OCI-LY1 (cell line): Measurements from ENCODE around the gene KRTAP22-2.

Experiments
- H2AFZ ChIP-seq: fragments of 200-600 bp; sonication (generic), shearing (Covaris generic); 2 replicates; pipeline ENCODE4 v1.6.0; 2014; ENCODE audit warnings: antibody characterized with exemption, mild to moderate bottlenecking, low read length
- H3F3A ChIP-seq: fragments of 200-600 bp; sonication (generic), shearing (Covaris generic); 2 replicates; pipeline ENCODE4 v1.6.0; 2014; ENCODE audit warnings: mild to moderate bottlenecking, antibody characterized with exemption, low read length, moderate library complexity; ENCODE audit not compliant: insufficient read depth
- H3K27ac ChIP-seq: fragments of 200-600 bp; sonication (generic); 2 replicates; pipeline ENCODE4 v1.5.1; 2014; ENCODE audit warnings: low read length, mixed run types, mild to moderate bottlenecking, low read depth; ENCODE audit not compliant: poor library complexity, severe bottlenecking
- H3K27me3 ChIP-seq: fragments of 200-600 bp; sonication (generic); 2 replicates; pipeline ENCODE4 v1.6.0; 2014; ENCODE audit warnings: antibody characterized with exemption, mild to moderate bottlenecking, low read length, moderate library complexity; ENCODE audit not compliant: insufficient read depth
- H3K36me3 ChIP-seq: fragments of 200-600 bp; sonication (generic); 2 replicates; pipeline ENCODE4 v1.6.1; 2014; ENCODE audit warnings: mild to moderate bottlenecking, antibody characterized with exemption, low read length, moderate library complexity, mixed read lengths; ENCODE audit not compliant: insufficient read depth
- H3K4me1 ChIP-seq: fragments of 200-600 bp; sonication (generic); 2 replicates; pipeline ENCODE4 v1.5.1; 2014; ENCODE audit warnings: mild to moderate bottlenecking, low read length, moderate library complexity; ENCODE audit not compliant: insufficient read depth, severe bottlenecking
- H3K4me2 ChIP-seq: fragments of 200-600 bp; sonication (generic), shearing (Covaris generic); 2 replicates; pipeline ENCODE4 v1.6.1; 2014; ENCODE audit warnings: low read length
- H3K4me3 ChIP-seq: fragments of 200-600 bp; sonication (generic); 2 replicates; pipeline ENCODE4 v1.5.1; 2014; ENCODE audit warnings: low read length, low read depth, mild to moderate bottlenecking, mixed read lengths; ENCODE audit not compliant: poor library complexity, severe bottlenecking
- H3K79me2 ChIP-seq: fragments of 200-600 bp; shearing (Covaris generic); 2 replicates; pipeline ENCODE4 v1.6.1; 2016; ENCODE audit warnings: mixed run types, low read length, mixed read lengths; ENCODE audit not compliant: insufficient read depth
- H3K9ac ChIP-seq: fragments of 200-600 bp; sonication (generic), shearing (Covaris generic); 2 replicates; pipeline ENCODE4 v1.6.1; 2014; ENCODE audit warnings: mild to moderate bottlenecking, low read length, mixed read lengths
- H3K9me2 ChIP-seq: fragments of 200-600 bp; sonication (generic), shearing (Covaris generic); 2 replicates; pipeline ENCODE4 v1.6.1; 2014; ENCODE audit warnings: low read depth, mild to moderate bottlenecking, low read length, mixed read lengths
- H3K9me3 ChIP-seq: fragments of 200-600 bp; shearing (Covaris generic); 2 replicates; pipeline ENCODE4 v1.6.1; 2014; ENCODE audit warnings: low read length, mixed read lengths
- H4K20me1 ChIP-seq: fragments of 200-600 bp; sonication (generic), shearing (Covaris generic); 2 replicates; pipeline ENCODE4 v1.6.0; 2016; ENCODE audit warnings: mild to moderate bottlenecking, low read length; ENCODE audit not compliant: insufficient read depth
- EZH2 ChIP-seq: fragments of 200-600 bp; sonication (generic), shearing (Covaris generic); IDR thresholded peaks from 2 replicates; pipeline ENCODE4 v1.8.0; 2017; ENCODE audit warnings: borderline replicate concordance, mixed run types, mild to moderate bottlenecking, antibody characterized with exemption, low read length, moderate library complexity, mixed read lengths
- TF ChIP-seq, protein P1 (sequence below): fragments of 200-600 bp; sonication (generic), shearing (Covaris generic); IDR thresholded peaks from 2 replicates; pipeline ENCODE4 v1.5.1; 2017; ENCODE audit warnings: mild to moderate bottlenecking, antibody characterized with exemption, low read length, moderate library complexity, mixed read lengths

The KRTAP22-2 gene

GRCh38 chr21:30590297-30590696 lies at the start of gene KRTAP22-2:
Gene KRTAP22-2 (minus strand): TSS chr21:30590397.
- H3K9ac ChIP-seq: no peak within 1 kb of the TSS
- no peaks in the 10 kb centered on the region for H3K9me2 ChIP-seq
- H3K27me3 ChIP-seq: no peaks in the 10 kb centered on the region
- no peaks in the 10 kb centered on the region for H3F3A ChIP-seq
- no peaks in the 10 kb centered on the region for H4K20me1 ChIP-seq
- H3K27ac ChIP-seq: no peak within 1 kb of the TSS
- H3K9me3 ChIP-seq: no peaks in the 10 kb centered on the region
- no peak within 1 kb of the TSS for H3K4me2 ChIP-seq
- H3K79me2 ChIP-seq: no peaks in the 10 kb centered on the region
- no peaks in the 10 kb centered on the region for H3K36me3 ChIP-seq
- no peak within 1 kb of the TSS for H3K4me3 ChIP-seq
- H3K4me1 ChIP-seq: no peaks in the 10 kb centered on the region
- no peak for TF ChIP-seq EZH2
- TF ChIP-seq, protein P1, sequence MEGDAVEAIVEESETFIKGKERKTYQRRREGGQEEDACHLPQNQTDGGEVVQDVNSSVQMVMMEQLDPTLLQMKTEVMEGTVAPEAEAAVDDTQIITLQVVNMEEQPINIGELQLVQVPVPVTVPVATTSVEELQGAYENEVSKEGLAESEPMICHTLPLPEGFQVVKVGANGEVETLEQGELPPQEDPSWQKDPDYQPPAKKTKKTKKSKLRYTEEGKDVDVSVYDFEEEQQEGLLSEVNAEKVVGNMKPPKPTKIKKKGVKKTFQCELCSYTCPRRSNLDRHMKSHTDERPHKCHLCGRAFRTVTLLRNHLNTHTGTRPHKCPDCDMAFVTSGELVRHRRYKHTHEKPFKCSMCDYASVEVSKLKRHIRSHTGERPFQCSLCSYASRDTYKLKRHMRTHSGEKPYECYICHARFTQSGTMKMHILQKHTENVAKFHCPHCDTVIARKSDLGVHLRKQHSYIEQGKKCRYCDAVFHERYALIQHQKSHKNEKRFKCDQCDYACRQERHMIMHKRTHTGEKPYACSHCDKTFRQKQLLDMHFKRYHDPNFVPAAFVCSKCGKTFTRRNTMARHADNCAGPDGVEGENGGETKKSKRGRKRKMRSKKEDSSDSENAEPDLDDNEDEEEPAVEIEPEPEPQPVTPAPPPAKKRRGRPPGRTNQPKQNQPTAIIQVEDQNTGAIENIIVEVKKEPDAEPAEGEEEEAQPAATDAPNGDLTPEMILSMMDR: no peak
- no peak within 1 kb of the TSS for H2AFZ ChIP-seq

GRCh38 chr21:30638686-30639085 lies 48.5 kb upstream of the KRTAP22-2 start:
- H4K20me1 ChIP-seq: no peaks in the 10 kb centered on the region
- TF ChIP-seq, protein P1: no peak
- TF ChIP-seq EZH2: no peak
- H3K36me3 ChIP-seq: no peaks in the 10 kb centered on the region
- H3K9me3 ChIP-seq: no peaks in the 10 kb centered on the region
- no peak overlapping the region for H3K4me3 ChIP-seq
- H3K4me1 ChIP-seq: no peaks in the 10 kb centered on the region
- H3K27ac ChIP-seq: no peak overlapping the region
- H3F3A ChIP-seq: no peaks in the 10 kb centered on the region
- H3K9me2 ChIP-seq: no peaks in the 10 kb centered on the region
- H2AFZ ChIP-seq: no peak overlapping the region
- H3K9ac ChIP-seq: no peak overlapping the region
- no peaks in the 10 kb centered on the region for H3K79me2 ChIP-seq
- no peaks in the 10 kb centered on the region for H3K27me3 ChIP-seq
- H3K4me2 ChIP-seq: no peak overlapping the region

- Histone ChIP-seq H4K20me1 (no peaks in the 10 kb centered on the region), H3K27ac (no peak within 1 kb of the TSS), H3K4me3 (no peak within 1 kb of the TSS), H3K4me1 (no peaks in the 10 kb centered on the region), H3F3A (no peaks in the 10 kb centered on the region), H3K36me3 (no peaks in the 10 kb centered on the region), H3K79me2 (no peaks in the 10 kb centered on the region), H3K9me3 (no peaks in the 10 kb centered on the region), H3K9ac (no peak within 1 kb of the TSS), H3K9me2 (no peaks in the 10 kb centered on the region), H2AFZ (no peak within 1 kb of the TSS), H3K4me2 (no peak within 1 kb of the TSS), H3K27me3 (no peaks in the 10 kb centered on the region)
- no peak for TF ChIP-seq EZH2
- TF ChIP-seq, protein P1: no peak
Measured at GRCh38 chr21:30634906-30635305, 44.7 kb upstream of the KRTAP22-2 start, which contains the start of gene KRTAP20-2. Gene KRTAP20-2 (plus strand): TSS chr21:30635206. CDS start chr21:30635264, 58 bp downstream.
